LoVo (cell line): ENCODE data around the gene RASA3.

Source experiments
- DNase-seq: peaks from one replicate; pipeline ENCODE4 v3.0.0-alpha.2; 2016; ENCODE audit warnings: low spot score

RASA3 gene

DNA sequence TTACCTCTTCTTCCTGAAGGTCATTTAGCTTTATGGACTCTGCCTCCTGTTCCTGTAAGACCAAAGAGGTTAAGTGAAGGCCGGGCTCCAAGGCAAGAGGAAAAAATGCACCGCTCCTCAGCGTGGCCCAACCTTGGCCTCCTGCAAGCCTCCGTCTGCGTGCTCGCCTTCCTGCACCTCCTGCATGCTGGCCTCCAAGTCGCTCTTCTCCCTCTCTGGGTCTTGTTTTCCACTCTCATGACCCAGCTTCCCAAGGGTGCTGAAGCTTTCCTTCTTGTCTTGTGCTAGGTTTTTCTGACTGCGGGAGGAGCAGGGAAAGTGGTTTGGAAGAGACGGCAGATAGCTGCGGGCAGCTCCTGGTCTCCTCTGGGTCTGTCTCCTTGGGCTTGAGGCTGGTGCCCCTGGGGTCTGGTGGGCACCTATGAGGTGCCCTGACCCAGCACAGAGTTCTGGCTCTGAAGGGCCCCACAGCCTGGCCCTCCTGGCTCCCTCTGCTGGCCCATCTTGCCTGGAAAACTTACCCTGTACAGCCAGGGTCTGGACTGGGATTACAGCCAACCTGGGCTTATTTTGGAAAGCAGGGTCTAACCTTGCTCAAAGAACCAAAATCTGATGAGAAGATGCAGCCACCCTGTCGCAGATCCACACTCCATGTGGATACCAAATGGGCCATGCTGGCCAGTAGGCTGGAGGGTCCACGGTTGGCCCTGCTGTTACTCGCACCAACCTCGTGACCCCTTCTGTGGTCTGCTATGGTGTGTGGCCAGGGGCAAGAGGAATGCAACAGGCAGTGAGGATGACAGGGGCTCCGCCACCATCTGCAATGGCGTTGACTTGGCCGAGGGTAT, 163.7 kb downstream of the RASA3 start:
- DNase-seq: no peak

DNA sequence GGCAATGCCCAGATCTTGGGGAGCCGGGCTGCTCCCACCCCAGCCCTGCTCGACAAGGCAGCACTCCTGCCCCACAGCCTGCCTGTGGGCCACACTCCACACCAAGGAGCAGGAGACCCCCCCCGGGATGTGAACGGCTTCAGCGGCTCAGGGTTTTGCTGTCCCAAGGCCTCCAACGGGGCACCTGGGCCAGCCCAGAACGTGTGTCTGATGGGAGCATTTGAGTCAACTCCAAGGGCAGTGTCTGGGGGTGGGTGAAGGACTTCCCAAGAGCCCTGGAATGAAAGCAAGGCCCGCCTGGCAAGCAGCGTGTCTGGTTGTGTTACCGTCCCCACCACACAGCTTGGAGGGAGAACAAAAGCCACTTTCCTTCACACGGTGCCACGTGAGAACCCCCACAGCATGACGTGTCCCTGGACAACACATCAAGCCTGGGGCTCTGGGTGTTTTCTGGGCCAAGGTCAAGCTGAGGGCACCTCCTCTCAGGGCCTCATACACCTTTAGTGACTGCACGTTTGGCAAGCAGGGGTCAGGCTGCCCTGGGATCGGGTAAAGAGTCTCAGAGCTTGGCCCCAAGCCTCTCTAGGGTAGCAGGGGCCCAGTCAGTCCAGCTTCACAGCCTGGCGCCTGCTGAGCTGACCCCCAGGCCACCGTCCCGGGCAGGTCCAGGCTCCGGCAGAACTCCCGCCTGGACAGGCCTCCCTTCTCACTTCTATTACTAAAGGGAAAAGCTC, 164.5 kb downstream of the RASA3 start:
- no peak for DNase-seq

GRCh38 chr13:113967206-113967720, 165.2 kb downstream of the RASA3 start:
- no peak for DNase-seq

DNA sequence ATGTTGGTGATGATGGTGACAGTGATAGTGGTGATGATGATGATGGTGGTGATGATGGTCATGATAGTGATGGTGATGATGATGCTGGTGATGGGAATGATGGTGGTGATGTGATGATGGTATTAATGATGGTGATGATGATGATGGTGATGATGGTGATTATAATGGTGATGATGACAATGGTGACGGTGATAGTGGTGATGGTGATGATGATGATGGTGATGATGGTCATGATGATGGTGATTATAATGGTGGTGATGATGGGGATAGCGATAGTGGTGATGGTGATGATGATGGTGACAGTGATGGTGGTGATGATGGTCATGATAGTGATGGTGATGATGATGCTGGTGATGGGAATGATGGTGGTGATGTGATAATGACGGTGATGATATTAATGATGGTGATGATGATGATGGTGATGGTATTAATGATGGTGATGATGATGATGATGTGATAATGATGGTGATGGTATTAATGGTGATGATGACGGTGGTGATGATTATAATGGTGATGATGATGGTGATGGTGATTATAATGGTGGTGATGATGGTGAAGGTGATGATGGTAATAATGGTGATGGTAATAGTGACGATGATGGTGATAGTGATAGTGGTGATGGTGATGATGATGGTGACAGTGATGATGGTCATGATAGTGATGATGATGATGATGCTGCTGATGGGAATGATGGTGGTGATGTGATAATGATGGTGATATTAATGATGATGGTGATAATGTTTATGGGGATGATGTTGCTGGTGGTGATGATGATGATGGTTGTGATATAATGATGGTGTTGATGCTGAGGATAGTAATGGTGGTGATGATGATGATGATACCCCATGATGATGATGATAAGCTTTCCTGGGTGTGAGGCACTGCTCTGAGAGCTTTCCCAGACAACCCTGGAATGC, 166.2 kb downstream of the RASA3 start:
- DNase-seq: no peak

GRCh38 chr13:113965383-113965874, 167.0 kb downstream of the RASA3 start:
- DNase-seq: no peak

DNA sequence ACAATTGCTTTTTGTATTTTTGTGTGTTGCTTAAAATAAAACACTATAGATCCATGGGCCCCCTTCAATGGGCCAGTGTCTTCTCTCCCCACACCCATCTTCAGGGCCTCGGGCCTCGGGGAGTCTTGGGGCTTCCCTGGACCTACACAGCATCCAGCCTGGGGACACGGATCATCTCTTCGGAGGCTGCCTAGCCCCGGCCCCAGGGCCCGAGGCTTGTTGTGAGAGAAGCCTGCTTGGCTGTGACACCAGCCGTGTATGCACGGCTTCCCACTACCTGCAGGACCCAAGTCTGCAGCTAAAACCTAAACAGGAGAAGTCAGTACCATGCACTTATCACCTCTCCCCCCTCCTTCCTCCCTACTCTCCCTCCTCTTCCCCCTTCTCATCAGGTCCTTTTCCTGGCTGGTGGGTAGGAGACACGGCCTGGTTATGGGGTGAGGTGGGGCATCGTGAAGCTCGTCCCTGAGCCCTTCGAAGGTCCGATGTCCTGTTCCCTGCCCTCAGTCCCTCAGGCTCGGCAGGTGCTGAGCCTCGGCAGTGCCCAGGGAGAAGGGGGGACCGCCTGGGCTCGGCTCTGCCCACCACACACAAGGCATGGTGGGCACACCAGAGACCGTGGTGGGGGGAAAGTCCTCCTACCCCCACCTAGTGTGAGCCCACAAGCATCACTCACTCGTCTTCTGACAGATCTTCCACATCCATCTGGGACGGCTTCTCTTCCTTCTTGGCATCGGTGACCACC, 168.0 kb downstream of the RASA3 start:
- DNase-seq: no peak

- DNase-seq: no peak
Observed at GRCh38 chr13:113963376-113963775, 169.0 kb downstream of the RASA3 start.

DNA sequence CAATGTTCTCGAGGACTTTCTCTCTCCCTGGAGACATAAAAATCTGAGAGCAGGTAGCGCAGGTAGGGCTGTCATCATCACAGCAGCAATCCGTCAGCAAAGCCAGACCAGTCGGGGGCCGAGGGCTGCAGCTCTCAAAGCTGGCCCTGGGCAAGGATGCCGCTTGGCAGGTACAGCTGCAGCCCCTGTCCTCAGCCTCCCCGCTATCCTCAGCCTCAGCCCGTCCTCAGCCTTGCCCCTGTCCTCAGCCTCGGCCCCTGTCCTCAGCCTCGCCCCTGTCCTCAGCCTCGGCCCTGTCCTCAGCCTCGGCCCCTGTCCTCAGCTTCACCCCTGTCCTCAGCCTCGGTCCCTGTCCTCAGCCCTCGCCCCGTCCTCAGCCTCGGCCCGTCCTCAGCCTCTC, 169.4 kb downstream of the RASA3 start:
- no peak for DNase-seq

DNA sequence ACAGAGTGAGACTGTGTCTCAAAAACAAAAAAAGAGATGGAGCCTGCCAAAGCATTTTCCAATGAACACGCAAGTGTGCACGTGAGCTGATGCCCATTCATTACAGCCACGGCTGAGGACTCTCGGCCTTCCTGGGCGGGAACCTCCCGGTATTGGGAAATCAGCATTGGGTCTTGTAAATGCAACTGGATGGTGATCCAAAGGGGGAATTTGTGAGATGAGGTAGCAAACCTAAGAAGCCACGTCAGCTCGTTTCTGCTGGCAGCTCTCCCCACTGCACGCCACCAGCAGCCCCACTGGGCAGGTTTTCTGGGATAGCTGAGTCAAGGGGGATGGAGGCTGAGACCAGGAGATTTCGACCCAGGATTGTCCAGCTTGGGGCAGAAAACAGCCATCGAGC, 170.0 kb downstream of the RASA3 start:
- DNase-seq: no peak

GRCh38 chr13:113960276-113960948, 172.0 kb downstream of the RASA3 start:
- DNase-seq: no peak

GRCh38 chr13:113959198-113959597, 173.2 kb downstream of the RASA3 start:
- peak; percentile 47 for DNase-seq

- no peak for DNase-seq
Observed at GRCh38 chr13:113958373-113958772, 174.1 kb downstream of the RASA3 start.

- no peak for DNase-seq
Observed at GRCh38 chr13:113956571-113956970, 175.9 kb downstream of the RASA3 start.

DNA sequence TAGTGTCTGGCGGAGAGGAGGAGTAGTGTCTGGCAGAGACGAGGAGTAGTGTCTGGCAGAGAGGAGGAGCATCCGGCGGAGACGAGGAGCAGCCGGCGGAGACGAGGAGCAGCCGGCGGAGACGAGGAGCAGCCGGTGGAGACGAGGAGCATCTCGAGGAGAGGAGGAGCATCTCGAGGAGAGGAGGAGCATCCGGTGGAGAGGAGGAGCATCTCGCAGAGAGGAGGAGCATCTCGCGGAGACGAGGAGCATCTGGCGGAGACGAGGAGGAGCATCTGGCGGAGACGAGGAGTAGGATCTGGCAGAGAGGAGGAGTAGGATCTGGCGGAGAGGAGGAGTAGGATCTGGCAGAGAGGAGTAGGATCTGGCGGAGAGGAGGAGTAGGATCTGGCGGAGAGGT, 176.7 kb downstream of the RASA3 start:
- DNase-seq: no peak

DNA sequence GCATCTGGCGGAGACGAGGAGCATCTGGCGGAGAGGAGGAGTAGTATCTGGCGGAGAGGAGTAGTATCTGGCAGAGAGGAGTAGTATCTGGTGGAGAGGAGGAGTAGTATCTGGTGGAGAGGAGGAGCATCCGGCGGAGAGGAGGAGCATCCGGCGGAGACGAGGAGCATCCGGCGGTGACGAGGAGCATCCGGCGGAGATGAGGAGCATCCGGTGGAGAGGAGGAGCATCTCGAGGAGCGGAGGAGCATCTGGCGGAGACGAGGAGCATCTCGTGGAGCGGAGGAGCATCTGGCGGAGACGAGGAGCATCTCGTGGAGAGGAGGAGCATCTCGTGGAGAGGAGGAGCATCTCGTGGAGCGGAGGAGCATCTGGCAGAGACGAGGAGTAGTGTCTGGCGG, 177.2 kb downstream of the RASA3 start:
- DNase-seq: no peak

DNA sequence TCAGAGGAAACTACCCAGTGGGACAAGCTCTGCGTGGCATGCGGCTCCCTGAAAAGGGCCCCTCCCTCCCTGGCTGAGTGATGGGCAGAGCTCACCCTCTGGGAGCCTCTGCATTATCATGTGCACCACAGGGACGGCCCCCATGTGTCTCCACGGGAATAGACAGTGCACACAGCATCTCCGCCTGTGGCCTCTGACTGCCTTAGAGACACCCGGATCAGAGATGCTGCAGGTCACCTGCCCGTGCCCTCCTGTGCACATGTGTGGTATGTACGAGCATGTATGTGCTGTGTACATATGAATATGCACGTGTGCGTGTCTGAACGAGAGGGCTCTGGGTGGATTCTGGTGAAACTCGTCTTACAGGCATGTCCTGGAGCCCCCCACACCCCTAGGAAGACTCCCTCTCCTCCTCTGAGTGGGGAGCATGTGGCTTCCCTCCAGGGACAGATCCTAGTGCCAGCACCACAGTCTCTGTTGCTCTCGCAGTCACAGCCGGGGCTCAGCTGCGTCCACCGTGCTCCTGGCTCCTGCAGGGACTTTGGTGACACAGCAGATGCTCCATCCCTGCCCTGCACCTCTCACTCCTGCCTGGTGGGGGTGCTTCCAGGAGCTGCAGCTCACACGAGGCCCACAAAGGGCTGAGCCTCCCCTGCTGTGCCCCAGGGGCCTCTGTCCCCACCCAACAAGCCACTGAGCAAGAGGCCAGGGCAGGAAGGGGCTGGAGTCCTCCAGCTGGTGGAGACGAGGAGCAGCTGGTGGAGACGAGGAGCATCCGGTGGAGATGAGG, 178.2 kb downstream of the RASA3 start:
- DNase-seq: no peak

DNA sequence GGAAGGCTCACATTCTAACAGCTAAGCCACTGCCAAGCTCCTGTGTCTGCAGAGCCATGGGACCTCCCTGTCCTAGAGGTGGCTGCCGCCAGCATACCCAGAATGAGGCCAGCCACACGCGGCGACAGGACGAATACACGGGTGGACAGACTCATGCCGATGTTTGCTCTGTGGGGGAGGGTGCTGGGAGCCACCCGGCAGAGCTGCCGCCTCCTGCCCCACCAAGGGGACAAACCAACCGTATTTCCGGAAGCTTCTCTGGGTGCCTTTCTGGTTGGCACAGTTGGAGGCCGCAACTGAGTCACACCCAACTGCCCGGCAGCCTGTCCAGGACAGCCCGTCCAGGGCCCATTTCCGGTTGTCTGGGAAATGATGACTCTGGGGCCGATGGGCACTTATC, 178.9 kb downstream of the RASA3 start:
- DNase-seq: no peak

DNA sequence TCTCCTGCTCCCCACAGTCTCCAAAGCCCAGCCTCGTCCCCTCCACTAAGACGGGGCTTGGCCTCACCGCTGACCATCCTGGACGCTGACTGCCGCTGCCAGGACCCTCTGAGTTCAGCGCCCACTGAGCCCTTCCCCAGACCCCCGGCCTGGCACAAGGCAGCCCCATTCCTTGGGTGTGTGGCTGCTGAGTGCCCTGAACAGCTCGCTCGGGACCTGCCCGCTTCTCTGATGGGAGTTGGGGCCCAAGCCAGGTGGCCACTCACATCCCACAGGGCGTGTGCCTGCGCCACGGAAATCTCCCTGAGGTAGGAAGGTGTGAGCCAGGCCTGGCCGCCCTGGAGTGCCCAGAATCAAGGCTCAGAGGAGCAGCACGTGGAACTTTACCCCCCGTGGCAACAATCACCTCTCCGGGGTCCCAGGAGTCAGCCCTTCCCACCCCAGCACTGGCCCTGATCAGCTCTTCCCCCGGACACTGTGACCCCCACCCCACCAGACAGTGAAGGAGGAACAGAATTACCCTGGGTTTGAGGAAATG, 179.4 kb downstream of the RASA3 start:
- no peak for DNase-seq

- no peak for DNase-seq
Observed at GRCh38 chr13:113952151-113952982, 180.1 kb downstream of the RASA3 start.
